HG03159 (cell line): ENCODE results near the gene SGCA.

Source experiments
- ATAC-seq: cut with Tn5 transposase; IDR thresholded peaks from one replicate; pipeline ENCODE4 v1.9.1; 2021; ENCODE audit warnings: mild to moderate bottlenecking, moderate library complexity; ENCODE audit not compliant: unreplicated experiment

Gene SGCA

GRCh38 chr17:50207315-50207714 is 41.5 kb downstream of the SGCA start:
- no peak for ATAC-seq

GRCh38 chr17:50207792-50208567 is 42.2 kb downstream of the SGCA start:
- no peak for ATAC-seq

- no peak for ATAC-seq
These were observed 42.8 kb downstream of the SGCA start for GRCh38 chr17:50208611-50209061.

GRCh38 chr17:50209133-50209471 is 43.3 kb downstream of the SGCA start:
- ATAC-seq, result no peak

DNA sequence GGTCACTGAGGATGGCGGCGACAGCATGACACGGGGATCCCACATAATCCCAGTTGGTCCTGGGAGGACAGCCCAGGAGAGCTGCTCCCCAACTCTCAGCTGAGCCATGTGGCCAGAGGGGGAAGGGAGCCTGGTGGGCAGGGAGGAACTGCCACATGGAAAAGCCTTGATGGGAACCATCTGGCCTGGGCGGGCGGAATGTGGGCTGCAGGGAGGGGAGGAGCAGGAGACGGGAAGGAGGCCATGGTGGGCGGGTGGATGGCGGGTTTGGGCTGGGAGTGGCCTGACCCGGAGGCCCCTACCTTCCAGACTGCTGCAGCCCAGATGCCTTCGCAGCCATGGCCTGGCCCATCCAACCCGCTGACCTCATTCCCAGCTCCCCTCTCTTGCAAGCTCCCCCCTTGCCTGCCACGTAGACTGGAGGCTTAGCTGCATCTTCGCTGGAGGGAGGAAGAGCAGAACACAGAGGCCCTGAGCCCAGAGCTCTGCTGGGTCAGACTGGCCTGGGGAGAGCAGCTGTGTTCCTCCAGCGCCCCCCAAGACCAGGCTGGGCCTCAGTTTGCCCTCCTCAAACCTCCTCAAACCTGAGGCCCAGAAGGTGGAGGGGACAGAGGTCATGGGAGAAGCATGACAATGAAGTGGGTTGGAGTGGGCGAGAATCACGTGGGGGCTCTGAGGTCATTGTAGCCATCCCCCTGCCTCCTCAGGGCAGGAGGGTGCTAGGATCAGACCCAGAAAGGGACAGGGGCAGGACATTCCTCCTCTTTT is 43.9 kb downstream of the SGCA start:
- no peak for ATAC-seq

DNA sequence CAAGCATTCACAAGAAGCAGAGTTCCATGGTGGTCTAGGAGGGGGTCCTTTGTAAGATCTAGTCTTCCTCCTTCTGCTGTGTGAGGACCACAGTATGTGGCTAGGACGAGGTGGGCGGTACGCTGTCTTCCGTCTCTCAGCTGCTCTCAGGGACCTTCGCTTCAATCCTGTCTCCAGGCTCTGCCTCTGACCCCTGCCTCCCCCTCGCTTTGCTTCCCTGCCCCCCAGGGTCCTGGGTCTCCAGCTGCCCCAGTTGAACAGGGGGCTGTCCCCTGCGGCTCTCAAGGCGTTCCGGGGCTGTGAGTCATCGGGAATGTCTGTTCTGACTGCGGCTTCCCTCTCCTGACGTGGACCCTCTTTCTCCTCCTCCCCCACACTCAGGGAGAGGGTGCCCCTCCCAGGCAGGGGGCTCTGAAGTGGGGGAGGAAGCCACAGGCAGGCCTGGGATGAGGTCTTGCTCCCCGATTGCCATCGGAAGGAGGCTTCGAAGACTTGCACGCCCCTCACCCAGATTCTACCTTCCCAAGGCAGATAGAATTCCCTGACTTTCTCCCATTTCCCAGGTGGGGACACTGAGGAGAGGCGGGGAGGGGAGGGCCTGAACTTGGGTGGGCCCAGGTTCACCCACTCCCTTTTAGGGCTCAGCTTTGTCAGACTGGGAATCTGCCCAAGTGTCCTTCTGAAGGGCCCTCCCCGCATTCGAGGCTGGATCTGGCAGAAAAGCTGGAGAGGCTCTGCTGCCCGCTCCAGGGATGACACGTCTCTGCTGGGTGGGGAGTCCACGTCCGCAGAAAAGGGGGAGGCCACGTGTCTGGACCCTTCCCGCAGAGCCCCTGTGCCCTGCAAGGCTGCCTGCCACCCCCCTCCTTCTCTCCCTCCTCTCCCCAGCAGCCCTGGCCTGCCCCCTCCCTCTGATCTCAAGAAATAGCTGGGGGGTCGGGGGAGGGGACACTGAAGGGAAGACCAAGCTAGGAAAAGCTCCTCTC is 44.7 kb downstream of the SGCA start:
- no peak for ATAC-seq

GRCh38 chr17:50211249-50212120 is 45.7 kb downstream of the SGCA start:
- no peak for ATAC-seq

GRCh38 chr17:50212121-50212843 is 46.5 kb downstream of the SGCA start:
- ATAC-seq, result no peak

- peak; percentile 63 for ATAC-seq
These were observed 47.5 kb downstream of the SGCA start for GRCh38 chr17:50213026-50214022.

GRCh38 chr17:50214976-50215760 is 49.4 kb downstream of the SGCA start:
- no peak for ATAC-seq

DNA sequence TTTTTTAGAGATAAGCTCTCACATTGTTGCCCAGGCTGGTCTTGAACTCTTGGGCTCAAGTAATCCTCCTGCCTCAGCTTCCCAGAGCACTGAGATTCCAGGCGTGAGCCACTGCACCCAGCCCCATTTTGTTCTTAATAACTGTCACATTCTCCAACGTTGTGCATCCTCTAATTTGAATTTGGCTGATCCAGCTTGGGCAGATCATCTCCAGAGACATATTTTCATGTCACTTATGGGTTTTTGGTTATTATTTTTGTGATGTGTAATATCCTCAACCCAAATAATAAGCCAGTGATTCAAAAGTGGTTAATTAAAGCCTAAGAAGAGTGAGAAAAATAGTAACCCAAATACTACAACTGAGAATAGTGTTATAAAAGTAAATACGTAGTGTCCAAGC is 51.8 kb downstream of the SGCA start:
- no peak for ATAC-seq

GRCh38 chr17:50218071-50218759 is 52.4 kb downstream of the SGCA start:
- no peak for ATAC-seq

DNA sequence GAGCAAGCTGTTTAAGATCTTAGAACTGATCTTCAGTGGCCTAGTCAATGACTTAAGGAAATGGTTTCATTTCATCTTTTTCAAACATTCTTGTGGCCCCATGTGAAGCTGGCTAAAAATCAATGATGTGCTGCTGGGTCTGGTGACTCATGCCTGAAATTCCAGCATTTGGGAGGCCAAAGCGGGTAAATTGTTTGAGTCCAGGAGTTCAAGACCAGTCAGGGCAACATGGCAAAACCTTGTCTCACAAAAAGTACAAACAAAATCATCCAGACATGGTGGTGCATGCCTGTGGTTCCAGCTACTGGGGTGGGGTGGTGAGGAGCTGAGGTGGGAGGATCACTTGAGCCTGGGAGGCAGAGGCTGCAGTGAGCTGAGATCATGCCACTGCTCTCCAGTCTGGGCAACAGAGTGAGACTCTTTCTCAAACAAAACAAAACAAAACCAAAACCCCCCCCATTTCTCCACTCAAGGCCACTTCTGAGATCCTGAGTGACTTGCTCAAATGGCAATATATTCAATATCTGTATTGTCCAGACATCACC is 53.0 kb downstream of the SGCA start:
- ATAC-seq, result no peak

DNA sequence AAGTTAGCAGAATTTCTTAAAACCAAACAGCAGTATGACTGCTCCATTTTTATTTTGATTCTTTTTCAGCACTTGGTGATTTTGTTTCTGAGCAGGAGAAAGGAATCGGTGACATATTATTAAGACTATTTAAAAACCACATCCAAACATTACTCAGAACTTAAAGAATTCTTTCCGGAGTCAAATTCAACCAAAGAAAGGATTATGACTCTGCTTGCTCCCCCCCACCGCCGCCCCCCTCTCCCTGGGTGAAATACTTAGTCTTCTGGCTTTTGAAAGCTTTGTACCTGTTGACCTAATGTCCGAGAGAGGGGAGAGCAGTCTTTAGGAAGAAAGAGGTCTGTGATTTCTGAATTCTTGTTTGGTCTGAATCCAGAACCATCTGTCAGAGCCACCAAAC is 53.5 kb downstream of the SGCA start:
- no peak for ATAC-seq

DNA sequence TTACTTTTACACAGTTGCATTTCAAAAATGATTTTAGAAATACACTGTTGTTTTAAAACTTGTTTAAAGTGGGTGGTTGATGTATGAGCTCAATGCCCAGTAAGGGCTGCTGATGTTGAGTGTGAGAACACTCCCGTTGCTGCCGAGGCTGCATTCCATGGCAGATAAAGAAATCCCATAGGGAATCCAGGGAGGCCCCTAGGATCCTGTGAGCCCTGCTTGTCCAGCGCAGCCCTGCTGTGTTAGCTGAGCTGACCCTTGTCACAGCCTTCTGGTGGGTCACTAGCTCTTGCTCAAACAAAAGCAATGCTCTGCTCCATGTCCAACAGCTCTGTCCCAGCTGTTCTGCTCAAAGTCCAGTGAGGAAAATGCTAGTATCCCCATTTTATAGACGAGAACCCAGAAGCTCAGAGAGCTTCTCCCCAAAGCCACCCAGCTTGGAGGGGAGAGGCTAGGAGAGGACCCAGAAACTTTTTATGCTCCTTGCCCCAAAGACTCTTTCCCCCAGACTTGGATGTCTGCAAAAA is 54.2 kb downstream of the SGCA start:
- ATAC-seq, result no peak

- no peak for ATAC-seq
These were observed 55.0 kb downstream of the SGCA start for GRCh38 chr17:50220811-50221210.
